Measurements from ENCODE around the gene SORCS2.
A peak's percentile ranks its signal among the peaks of the same experiment; 100 is the strongest.

The SORCS2 gene

DNA sequence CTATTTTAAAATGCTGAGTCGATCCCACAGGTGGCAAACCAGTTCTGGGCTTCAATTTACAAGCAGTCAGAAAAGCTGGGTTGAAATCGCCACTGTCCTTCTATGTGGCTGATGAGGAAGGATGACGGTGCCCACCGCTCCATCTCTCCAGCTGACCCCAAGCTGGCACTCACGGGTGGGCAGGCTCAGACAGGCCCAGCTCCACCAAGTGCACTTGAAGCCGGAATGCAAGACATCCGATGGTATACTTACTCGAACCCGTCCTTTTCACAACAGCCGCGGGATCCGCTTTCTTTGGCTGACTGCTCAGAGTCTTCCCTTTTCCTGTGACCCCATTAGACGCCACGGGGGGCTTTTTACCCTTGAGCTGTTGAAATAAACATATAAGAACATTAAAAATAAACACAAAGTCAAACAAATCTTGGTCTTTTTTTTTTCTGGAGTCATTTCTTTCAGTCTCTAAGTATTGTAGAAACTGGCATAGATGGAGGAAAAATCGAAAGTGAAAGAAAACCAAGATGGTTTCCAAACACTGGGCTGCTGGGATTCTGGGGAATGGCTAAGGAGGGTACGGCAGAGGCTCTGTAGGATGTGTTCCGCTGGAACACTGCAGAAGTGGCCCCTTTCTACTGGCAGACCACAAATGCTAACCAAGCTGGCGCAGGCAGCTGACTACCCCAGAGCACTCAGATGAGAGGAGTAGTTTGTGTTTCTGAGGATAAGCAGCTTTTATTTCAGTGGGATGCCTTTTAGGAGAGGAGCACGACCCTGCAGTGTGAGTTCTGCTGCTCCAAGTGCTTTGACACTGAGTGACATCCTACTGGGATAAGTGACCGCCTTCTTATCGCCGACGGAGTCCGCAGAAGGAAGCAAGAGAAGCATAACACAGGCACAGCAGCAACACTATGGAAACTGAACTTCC is 586.4 kb downstream of the SORCS2 start:
- peak; percentile 63 for DNase-seq (ENCODE audit: low read depth)
- TF ChIP-seq, protein P1, sequence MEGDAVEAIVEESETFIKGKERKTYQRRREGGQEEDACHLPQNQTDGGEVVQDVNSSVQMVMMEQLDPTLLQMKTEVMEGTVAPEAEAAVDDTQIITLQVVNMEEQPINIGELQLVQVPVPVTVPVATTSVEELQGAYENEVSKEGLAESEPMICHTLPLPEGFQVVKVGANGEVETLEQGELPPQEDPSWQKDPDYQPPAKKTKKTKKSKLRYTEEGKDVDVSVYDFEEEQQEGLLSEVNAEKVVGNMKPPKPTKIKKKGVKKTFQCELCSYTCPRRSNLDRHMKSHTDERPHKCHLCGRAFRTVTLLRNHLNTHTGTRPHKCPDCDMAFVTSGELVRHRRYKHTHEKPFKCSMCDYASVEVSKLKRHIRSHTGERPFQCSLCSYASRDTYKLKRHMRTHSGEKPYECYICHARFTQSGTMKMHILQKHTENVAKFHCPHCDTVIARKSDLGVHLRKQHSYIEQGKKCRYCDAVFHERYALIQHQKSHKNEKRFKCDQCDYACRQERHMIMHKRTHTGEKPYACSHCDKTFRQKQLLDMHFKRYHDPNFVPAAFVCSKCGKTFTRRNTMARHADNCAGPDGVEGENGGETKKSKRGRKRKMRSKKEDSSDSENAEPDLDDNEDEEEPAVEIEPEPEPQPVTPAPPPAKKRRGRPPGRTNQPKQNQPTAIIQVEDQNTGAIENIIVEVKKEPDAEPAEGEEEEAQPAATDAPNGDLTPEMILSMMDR (conservative IDR thresholded peaks at IDR 0.05; ENCODE audit: low read depth, low read length): no peak
- H3K4me3 ChIP-seq (ENCODE audit: low read depth, low read length): peak overlapping the region; percentile 39

GRCh38 chr4:7779432-7779768 is 587.1 kb downstream of the SORCS2 start:
- no peak overlapping the region for H3K4me3 ChIP-seq (ENCODE audit: low read depth, low read length)
- TF ChIP-seq, protein P1 (conservative IDR thresholded peaks at IDR 0.05; ENCODE audit: low read depth, low read length): no peak
- peak; percentile 54 for DNase-seq (ENCODE audit: low read depth)

- TF ChIP-seq, protein P1 (conservative IDR thresholded peaks at IDR 0.05; ENCODE audit: low read depth, low read length): no peak
- no peak overlapping the region for H3K4me3 ChIP-seq (ENCODE audit: low read depth, low read length)
Measured at GRCh38 chr4:7780751-7781348, 588.5 kb downstream of the SORCS2 start.

DNA sequence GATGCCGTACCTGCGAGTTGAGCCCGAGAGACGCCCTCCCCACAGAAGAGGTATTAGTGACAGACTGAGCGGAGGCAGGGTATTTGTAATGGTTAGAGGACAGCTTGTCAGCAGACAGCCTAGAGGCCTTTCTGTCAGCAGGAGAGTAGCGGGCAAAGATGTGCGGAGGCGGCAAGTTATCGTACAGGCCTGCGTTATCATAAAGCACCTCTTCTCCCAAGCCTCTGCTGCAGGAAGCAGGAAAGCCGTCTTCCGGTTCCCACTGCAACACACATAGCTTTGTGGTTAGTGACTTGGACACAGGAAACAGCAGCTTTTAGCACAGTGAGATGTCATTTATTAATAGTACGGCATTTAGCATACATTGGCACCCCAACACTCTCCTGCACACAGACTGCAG is 589.0 kb downstream of the SORCS2 start:
- H3K4me3 ChIP-seq (ENCODE audit: low read depth, low read length): no peak overlapping the region
- peak; percentile 77 for DNase-seq (ENCODE audit: low read depth)

More at GRCh38 chr4:7780751-7781348, 588.5 kb downstream of the SORCS2 start:
- DNase-seq (ENCODE audit: low read depth): no peak

DNA sequence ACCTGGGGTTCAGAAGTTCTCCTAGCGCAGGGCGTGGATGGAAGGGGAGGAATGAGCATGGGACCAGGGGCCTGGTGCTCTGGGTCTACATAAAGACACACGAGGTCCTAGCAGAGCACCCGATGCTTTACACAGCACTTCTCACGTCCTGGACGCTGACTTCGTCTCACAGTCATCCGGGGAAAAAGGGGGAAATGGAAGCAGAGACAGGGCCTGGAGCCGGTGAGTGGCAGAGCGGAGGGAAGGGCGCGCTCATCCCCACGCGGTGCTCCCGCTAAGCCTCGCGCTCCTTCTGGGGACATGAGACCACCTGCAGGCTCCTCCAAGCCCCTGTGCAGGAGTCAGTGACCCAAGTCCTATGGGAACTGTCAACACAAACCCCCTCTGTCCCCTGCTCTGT is 589.7 kb downstream of the SORCS2 start:
- H3K4me3 ChIP-seq (ENCODE audit: low read depth, low read length): no peak overlapping the region
- TF ChIP-seq, protein P1 (conservative IDR thresholded peaks at IDR 0.05; ENCODE audit: low read depth, low read length): no peak
- no peak for DNase-seq (ENCODE audit: low read depth)

More for the DNA sequence above, 589.0 kb downstream of the SORCS2 start:
- TF ChIP-seq, protein P1 (conservative IDR thresholded peaks at IDR 0.05; ENCODE audit: low read depth, low read length): no peak

- DNase-seq (ENCODE audit: low read depth): peak; percentile 59
- TF ChIP-seq, protein P1 (conservative IDR thresholded peaks at IDR 0.05; ENCODE audit: low read depth, low read length): no peak
Measured at GRCh38 chr4:7782783-7783182, 590.4 kb downstream of the SORCS2 start.

More at GRCh38 chr4:7782783-7783182, 590.4 kb downstream of the SORCS2 start:
- H3K4me3 ChIP-seq (ENCODE audit: low read depth, low read length): no peak overlapping the region

Measured in choroid plexus epithelial cell (primary cell).